GM23338 (cell line): ENCODE data around the gene MICAL2. TPM values are rescaled to one million over a fixed set of nuclear protein-coding genes. Genes with fewer than 3 reads are reported as not detected.

Source experiments
- ATAC-seq: fragments of 200-7000 bp; cut with Tn5 transposase; 3 replicates; pipeline ENCODE4 v1.9.1; 2020
- DNase-seq: peaks from one replicate; pipeline ENCODE4 v3.0.0-alpha.2; 2015; ENCODE audit warnings: low spot score
- H2AFZ ChIP-seq: fragments of 200-600 bp; sonication (generic); 2 replicates; pipeline ENCODE4 v1.8.0; 2016; ENCODE audit warnings: antibody characterized with exemption, mild to moderate bottlenecking, moderate library complexity
- H3F3A ChIP-seq: fragments of 200-600 bp; sonication (generic); replicated peaks from 2 replicates; pipeline ENCODE4 v1.8.0; 2017; ENCODE audit warnings: antibody characterized with exemption, mixed run types, low read depth
- H3K27ac ChIP-seq: fragments of 200-600 bp; sonication (generic); 2 replicates; pipeline ENCODE4 v1.6.1; 2016; ENCODE audit warnings: low read depth
- H3K27me3 ChIP-seq: fragments of 200-600 bp; sonication (generic); 2 replicates; pipeline ENCODE4 v1.8.0; 2016; ENCODE audit warnings: mild to moderate bottlenecking, mixed run types, moderate library complexity; ENCODE audit not compliant: insufficient read depth
- H3K36me3 ChIP-seq: fragments of 200-600 bp; sonication (generic); 2 replicates; pipeline ENCODE4 v1.8.0; 2016; ENCODE audit warnings: mild to moderate bottlenecking; ENCODE audit not compliant: insufficient read depth
- H3K4me1 ChIP-seq: fragments of 200-600 bp; sonication (generic); 2 replicates; pipeline ENCODE4 v1.8.0; 2016; ENCODE audit warnings: mild to moderate bottlenecking, moderate library complexity; ENCODE audit not compliant: insufficient read depth
- H3K4me2 ChIP-seq: fragments of 200-600 bp; sonication (generic); 2 replicates; pipeline ENCODE4 v1.7.1; 2017; ENCODE audit warnings: mixed run types
- H3K4me3 ChIP-seq: fragments of 200-600 bp; sonication (generic); 2 replicates; pipeline ENCODE4 v1.6.1; 2016; ENCODE audit warnings: mixed run types
- H3K79me2 ChIP-seq: fragments of 200-600 bp; sonication (generic); replicated peaks from 2 replicates; pipeline ENCODE4 v1.8.0; 2017; ENCODE audit warnings: mild to moderate bottlenecking; ENCODE audit not compliant: insufficient read depth
- H3K9me2 ChIP-seq: fragments of 200-600 bp; sonication (generic); 2 replicates; pipeline ENCODE4 v1.8.0; 2017; ENCODE audit not compliant: insufficient read depth
- H4K20me1 ChIP-seq: fragments of 200-600 bp; sonication (generic); replicated peaks from 2 replicates; pipeline ENCODE4 v1.8.0; 2017; ENCODE audit warnings: mild to moderate bottlenecking; ENCODE audit not compliant: insufficient read depth
- H3K27ac Mint-ChIP-seq: 2 replicates; pipeline ENCODE4 v1.8.0; 2020; ENCODE audit warnings: inconsistent platforms, mild to moderate bottlenecking, moderate library complexity, mixed read lengths
- H3K27me3 Mint-ChIP-seq: 3 replicates; pipeline ENCODE4 v1.8.0; 2022; ENCODE audit warnings: low read depth, mild to moderate bottlenecking, moderate library complexity, mixed read lengths, inconsistent platforms; ENCODE audit not compliant: insufficient read depth, poor library complexity
- H3K36me3 Mint-ChIP-seq: 3 replicates; pipeline ENCODE4 v1.8.0; 2021; ENCODE audit warnings: low read depth, mild to moderate bottlenecking, inconsistent platforms, moderate library complexity, mixed read lengths
- H3K4me1 Mint-ChIP-seq: 3 replicates; pipeline ENCODE4 v1.8.0; 2020; ENCODE audit warnings: mild to moderate bottlenecking, inconsistent platforms, mixed read lengths
- H3K4me3 Mint-ChIP-seq: 3 replicates; pipeline ENCODE4 v1.8.0; 2021; ENCODE audit warnings: moderate library complexity, mild to moderate bottlenecking, inconsistent platforms, mixed read lengths
- H3K9me3 Mint-ChIP-seq: 3 replicates; pipeline ENCODE4 v1.8.0; 2020; ENCODE audit warnings: moderate library complexity, mild to moderate bottlenecking, inconsistent platforms, mixed read lengths
- JUNB ChIP-seq: IDR thresholded peaks from one replicate; pipeline ENCODE4 v1.6.1; 2016; ENCODE audit warnings: antibody characterized with exemption; ENCODE audit not compliant: unreplicated experiment
- NANOG ChIP-seq: IDR thresholded peaks from 2 replicates; pipeline ENCODE4 v1.6.1; 2016; ENCODE audit warnings: antibody characterized with exemption, borderline replicate concordance
- POLR2AphosphoS5 ChIP-seq: IDR thresholded peaks from 2 replicates; pipeline ENCODE4 v1.6.1; 2016; ENCODE audit warnings: antibody characterized with exemption, low read depth
- ZNF114 ChIP-seq: fragments of 250-450 bp; sonication (Bioruptor Pico); IDR thresholded peaks from 2 replicates; pipeline ENCODE4 v1.5.0; 2020; ENCODE audit warnings: mild to moderate bottlenecking, moderate library complexity
- polyA plus RNA-seq: library from polyadenylated mRNA; unstranded; fragments of >200 nt; fragmentation: Nextera tagmentation; extraction: Ambion mirVana; gene quantifications from 2 replicates; pipeline ENCODE4 v1.2.1, GENCODE V29; 2016
- total RNA-seq: library from RNA; depleted of rRNA; stranded (reverse); fragments of >200 nt; shearing (Covaris generic); gene quantifications from 2 replicates; pipeline ENCODE4 v1.2.3, GENCODE V29; 2014
- TF ChIP-seq, protein P1 (sequence below): fragments of 250-450 bp; sonication (Bioruptor Pico); IDR thresholded peaks from 2 replicates; pipeline ENCODE4 v1.5.0; 2020; ENCODE audit warnings: mild to moderate bottlenecking, moderate library complexity
- TF ChIP-seq, protein P2 (sequence below): IDR thresholded peaks from one replicate; pipeline ENCODE4 v1.6.1; 2018; ENCODE audit warnings: antibody characterized with exemption; ENCODE audit not compliant: unreplicated experiment

The MICAL2 gene
- total and polyA plus RNA-seq, 2 experiments from 2014 or later = 0.66 to 1.4 TPM

DNA sequence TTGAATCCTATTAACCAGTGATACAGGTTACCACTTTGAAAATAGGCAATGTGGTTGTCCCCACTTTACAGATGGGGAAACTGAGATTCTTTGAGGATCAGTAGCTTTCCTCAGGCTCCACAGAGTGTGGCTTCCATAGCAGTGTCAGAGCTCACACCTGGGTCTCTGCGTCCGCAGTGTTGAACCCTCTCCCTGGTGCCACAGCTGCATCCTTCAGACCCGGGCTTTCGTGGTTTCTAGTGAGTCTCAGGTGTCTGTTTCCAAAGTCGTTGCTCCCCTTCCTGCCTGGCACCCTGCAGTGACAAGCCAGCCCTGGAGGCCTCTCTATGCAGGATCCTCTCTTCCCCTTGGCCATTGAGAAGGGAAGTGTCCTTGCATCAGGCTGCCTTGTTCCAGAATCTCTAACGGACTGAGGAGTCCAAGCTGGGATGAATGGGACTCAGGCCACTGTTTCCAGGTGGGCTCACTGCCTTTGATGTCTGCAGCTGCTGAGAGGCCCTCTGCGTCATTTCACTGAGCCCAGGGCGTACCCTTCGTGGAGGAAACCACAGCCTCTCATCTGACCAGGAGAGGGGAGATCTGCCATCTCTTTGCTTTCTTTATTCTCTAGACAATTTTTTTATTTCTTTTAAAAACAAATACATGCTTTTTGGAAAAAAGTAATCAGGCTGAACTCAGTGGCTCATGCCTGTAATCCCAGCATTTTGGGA, 48.4 kb upstream of the MICAL2 start (continued):
- TF ChIP-seq, protein P1, sequence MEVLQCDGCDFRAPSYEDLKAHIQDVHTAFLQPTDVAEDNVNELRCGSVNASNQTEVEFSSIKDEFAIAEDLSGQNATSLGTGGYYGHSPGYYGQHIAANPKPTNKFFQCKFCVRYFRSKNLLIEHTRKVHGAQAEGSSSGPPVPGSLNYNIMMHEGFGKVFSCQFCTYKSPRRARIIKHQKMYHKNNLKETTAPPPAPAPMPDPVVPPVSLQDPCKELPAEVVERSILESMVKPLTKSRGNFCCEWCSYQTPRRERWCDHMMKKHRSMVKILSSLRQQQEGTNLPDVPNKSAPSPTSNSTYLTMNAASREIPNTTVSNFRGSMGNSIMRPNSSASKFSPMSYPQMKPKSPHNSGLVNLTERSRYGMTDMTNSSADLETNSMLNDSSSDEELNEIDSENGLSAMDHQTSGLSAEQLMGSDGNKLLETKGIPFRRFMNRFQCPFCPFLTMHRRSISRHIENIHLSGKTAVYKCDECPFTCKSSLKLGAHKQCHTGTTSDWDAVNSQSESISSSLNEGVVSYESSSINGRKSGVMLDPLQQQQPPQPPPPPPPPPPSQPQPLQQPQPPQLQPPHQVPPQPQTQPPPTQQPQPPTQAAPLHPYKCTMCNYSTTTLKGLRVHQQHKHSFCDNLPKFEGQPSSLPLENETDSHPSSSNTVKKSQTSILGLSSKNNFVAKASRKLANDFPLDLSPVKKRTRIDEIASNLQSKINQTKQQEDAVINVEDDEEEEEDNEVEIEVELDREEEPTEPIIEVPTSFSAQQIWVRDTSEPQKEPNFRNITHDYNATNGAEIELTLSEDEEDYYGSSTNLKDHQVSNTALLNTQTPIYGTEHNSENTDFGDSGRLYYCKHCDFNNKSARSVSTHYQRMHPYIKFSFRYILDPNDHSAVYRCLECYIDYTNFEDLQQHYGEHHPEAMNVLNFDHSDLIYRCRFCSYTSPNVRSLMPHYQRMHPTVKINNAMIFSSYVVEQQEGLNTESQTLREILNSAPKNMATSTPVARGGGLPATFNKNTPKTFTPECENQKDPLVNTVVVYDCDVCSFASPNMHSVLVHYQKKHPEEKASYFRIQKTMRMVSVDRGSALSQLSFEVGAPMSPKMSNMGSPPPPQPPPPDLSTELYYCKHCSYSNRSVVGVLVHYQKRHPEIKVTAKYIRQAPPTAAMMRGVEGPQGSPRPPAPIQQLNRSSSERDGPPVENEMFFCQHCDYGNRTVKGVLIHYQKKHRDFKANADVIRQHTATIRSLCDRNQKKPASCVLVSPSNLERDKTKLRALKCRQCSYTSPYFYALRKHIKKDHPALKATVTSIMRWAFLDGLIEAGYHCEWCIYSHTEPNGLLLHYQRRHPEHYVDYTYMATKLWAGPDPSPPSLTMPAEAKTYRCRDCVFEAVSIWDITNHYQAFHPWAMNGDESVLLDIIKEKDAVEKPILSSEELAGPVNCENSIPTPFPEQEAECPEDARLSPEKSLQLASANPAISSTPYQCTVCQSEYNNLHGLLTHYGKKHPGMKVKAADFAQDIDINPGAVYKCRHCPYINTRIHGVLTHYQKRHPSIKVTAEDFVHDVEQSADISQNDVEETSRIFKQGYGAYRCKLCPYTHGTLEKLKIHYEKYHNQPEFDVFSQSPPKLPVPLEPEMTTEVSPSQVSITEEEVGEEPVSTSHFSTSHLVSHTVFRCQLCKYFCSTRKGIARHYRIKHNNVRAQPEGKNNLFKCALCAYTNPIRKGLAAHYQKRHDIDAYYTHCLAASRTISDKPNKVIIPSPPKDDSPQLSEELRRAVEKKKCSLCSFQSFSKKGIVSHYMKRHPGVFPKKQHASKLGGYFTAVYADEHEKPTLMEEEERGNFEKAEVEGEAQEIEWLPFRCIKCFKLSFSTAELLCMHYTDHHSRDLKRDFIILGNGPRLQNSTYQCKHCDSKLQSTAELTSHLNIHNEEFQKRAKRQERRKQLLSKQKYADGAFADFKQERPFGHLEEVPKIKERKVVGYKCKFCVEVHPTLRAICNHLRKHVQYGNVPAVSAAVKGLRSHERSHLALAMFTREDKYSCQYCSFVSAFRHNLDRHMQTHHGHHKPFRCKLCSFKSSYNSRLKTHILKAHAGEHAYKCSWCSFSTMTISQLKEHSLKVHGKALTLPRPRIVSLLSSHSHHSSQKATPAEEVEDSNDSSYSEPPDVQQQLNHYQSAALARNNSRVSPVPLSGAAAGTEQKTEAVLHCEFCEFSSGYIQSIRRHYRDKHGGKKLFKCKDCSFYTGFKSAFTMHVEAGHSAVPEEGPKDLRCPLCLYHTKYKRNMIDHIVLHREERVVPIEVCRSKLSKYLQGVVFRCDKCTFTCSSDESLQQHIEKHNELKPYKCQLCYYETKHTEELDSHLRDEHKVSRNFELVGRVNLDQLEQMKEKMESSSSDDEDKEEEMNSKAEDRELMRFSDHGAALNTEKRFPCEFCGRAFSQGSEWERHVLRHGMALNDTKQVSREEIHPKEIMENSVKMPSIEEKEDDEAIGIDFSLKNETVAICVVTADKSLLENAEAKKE (CRISPR knock-in tag) = no peak
- no peak for TF ChIP-seq POLR2AphosphoS5
- no peak for TF ChIP-seq ZNF114
- TF ChIP-seq, protein P2, sequence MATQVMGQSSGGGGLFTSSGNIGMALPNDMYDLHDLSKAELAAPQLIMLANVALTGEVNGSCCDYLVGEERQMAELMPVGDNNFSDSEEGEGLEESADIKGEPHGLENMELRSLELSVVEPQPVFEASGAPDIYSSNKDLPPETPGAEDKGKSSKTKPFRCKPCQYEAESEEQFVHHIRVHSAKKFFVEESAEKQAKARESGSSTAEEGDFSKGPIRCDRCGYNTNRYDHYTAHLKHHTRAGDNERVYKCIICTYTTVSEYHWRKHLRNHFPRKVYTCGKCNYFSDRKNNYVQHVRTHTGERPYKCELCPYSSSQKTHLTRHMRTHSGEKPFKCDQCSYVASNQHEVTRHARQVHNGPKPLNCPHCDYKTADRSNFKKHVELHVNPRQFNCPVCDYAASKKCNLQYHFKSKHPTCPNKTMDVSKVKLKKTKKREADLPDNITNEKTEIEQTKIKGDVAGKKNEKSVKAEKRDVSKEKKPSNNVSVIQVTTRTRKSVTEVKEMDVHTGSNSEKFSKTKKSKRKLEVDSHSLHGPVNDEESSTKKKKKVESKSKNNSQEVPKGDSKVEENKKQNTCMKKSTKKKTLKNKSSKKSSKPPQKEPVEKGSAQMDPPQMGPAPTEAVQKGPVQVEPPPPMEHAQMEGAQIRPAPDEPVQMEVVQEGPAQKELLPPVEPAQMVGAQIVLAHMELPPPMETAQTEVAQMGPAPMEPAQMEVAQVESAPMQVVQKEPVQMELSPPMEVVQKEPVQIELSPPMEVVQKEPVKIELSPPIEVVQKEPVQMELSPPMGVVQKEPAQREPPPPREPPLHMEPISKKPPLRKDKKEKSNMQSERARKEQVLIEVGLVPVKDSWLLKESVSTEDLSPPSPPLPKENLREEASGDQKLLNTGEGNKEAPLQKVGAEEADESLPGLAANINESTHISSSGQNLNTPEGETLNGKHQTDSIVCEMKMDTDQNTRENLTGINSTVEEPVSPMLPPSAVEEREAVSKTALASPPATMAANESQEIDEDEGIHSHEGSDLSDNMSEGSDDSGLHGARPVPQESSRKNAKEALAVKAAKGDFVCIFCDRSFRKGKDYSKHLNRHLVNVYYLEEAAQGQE = no peak

- ATAC-seq (no peak), DNase-seq (no peak)
- Histone ChIP-seq H3K79me2 (no peaks in the 10 kb centered on the region), H3K9me2 (0 out of 2 replicates have a peak, but pooled peaks cover 2% of the 10 kb centered on the region), H4K20me1 (no peaks in the 10 kb centered on the region), H3K27ac (no peak overlapping the region), H3K27me3 (no peaks in the 10 kb centered on the region), H2AFZ (no peak overlapping the region), H3K36me3 (no peaks in the 10 kb centered on the region), H3K4me2 (no peak overlapping the region), H3F3A (no peaks in the 10 kb centered on the region), H3K4me3 (no peak overlapping the region), H3K4me1 (peaks cover 14% of the 10 kb centered on the region)
- no peak overlapping the region for H3K27ac Mint-ChIP-seq
- peaks cover 19% of the 10 kb centered on the region for H3K4me1 Mint-ChIP-seq
- no peaks in the 10 kb centered on the region; the same call in 2 of the 3 replicates for H3K9me3 Mint-ChIP-seq
- H3K27me3 Mint-ChIP-seq = peaks cover 4% of the 10 kb centered on the region
- no peak overlapping the region for H3K4me3 Mint-ChIP-seq
- no peaks in the 10 kb centered on the region for H3K36me3 Mint-ChIP-seq
- TF ChIP-seq ZNF114 = no peak
- TF ChIP-seq JUNB = no peak
- TF ChIP-seq NANOG = no peak
Observed at GRCh38 chr11:12063251-12063650, 47.1 kb upstream of the MICAL2 start.
